ENCODE results near the gene THRAP3.

- TF ChIP-seq ZBTB43 (CRISPR knock-in tag; IDR thresholded peaks at IDR 0.05), result no peak
- TF ChIP-seq CTCF (IDR thresholded peaks at IDR 0.05), result no peak
- TF ChIP-seq TCF7 (CRISPR knock-in tag; IDR thresholded peaks at IDR 0.05; ENCODE audit: low read depth), result no peak
- no peak for TF ChIP-seq NFYB (CRISPR knock-in tag; conservative IDR thresholded peaks at IDR 0.05; ENCODE audit: low read depth)
- TF ChIP-seq ATF6 (CRISPR knock-in tag; IDR thresholded peaks at IDR 0.05), result no peak
- TF ChIP-seq GTF2I (CRISPR knock-in tag; conservative IDR thresholded peaks at IDR 0.05), result no peak
- TF ChIP-seq ZNF263 (CRISPR knock-in tag; IDR thresholded peaks at IDR 0.05; ENCODE audit: low read depth), result no peak
- TF ChIP-seq CBFB (CRISPR knock-in tag; IDR thresholded peaks at IDR 0.05; ENCODE audit: low read depth), result no peak
- TF ChIP-seq USF2 (CRISPR knock-in tag; IDR thresholded peaks at IDR 0.05), result no peak
- no peak for TF ChIP-seq ZNF232 (CRISPR knock-in tag; IDR thresholded peaks at IDR 0.05)
- no peak for TF ChIP-seq TEAD4 (CRISPR knock-in tag; IDR thresholded peaks at IDR 0.05)
- TF ChIP-seq NR2C2 (CRISPR knock-in tag; IDR thresholded peaks at IDR 0.05), result no peak
- no peak for TF ChIP-seq MAX (CRISPR knock-in tag; IDR thresholded peaks at IDR 0.05)
These were observed 49.5 kb upstream of the THRAP3 start for GRCh38 chr1:36174713-36175112.
